GM21717 (cell line): ENCODE data around the gene PPP1R12A.
"Not testable (repeated sequence)": the region's sequence is repeated elsewhere in the genome, so short reads cannot be mapped to it uniquely, and the experiment has no call there.

Experiments
- ATAC-seq: cut with Tn5 transposase; IDR thresholded peaks from one replicate; pipeline ENCODE4 v1.9.1; 2021; ENCODE audit warnings: mild to moderate bottlenecking, moderate library complexity; ENCODE audit not compliant: unreplicated experiment

Gene PPP1R12A

DNA sequence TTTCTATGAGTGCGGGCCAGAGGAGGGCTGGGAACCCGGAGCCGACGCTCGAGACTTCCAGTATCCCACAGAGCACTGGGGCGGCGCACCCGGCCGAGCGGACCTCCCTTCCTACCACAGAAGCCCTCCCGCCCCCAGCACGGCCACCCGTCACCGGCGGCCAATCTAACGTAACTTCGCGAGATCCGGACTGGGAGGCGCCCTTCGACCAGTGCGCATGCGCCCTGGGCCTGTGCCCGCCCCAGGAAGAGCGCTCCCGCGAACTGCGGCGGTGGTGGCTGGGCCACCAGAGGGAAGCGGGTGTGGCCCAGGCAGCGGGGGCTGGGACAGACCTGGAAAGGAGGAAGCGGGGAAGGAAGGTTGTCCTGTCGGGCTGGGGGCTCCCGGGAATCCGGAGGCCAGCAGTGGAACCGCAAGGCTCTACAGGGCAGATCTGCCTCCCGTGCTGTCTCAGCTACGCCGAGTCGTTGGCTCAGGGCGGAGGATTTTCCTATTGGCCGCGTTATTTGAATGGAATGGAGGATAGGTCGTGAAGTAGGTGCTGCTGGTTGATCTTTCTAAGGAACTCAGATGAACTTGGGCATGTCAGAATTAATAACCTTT lies at the start of gene PPP1R12A:
Gene PPP1R12A, minus strand, starts transcription at position 77 of the 603 bp plus-strand sequence. CDS start 166 bp downstream, outside the sequence.
- peak; percentile 92 for ATAC-seq

GRCh38 chr12:79983986-79984620 lies 49.2 kb upstream of the PPP1R12A start:
- ATAC-seq = no peak

DNA sequence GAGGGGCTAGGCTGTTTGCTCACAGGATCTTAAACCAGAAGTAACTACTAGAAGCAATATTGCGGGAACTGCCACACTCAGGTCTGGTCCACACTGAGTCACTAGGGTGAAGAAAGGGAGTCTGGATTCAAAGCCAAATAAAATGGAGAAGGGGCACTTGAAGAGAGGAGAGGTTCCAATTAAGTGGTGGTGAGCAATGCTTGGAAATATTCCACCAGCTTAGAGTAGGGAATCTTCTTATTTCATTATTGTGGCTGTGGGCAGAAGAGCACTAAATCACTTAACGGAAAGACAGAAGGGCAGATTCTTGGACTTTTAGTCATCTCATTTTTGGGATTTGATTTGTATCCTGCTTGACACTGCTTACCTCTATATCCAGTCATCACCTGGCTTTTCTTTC lies 48.6 kb upstream of the PPP1R12A start:
- no peak for ATAC-seq

DNA sequence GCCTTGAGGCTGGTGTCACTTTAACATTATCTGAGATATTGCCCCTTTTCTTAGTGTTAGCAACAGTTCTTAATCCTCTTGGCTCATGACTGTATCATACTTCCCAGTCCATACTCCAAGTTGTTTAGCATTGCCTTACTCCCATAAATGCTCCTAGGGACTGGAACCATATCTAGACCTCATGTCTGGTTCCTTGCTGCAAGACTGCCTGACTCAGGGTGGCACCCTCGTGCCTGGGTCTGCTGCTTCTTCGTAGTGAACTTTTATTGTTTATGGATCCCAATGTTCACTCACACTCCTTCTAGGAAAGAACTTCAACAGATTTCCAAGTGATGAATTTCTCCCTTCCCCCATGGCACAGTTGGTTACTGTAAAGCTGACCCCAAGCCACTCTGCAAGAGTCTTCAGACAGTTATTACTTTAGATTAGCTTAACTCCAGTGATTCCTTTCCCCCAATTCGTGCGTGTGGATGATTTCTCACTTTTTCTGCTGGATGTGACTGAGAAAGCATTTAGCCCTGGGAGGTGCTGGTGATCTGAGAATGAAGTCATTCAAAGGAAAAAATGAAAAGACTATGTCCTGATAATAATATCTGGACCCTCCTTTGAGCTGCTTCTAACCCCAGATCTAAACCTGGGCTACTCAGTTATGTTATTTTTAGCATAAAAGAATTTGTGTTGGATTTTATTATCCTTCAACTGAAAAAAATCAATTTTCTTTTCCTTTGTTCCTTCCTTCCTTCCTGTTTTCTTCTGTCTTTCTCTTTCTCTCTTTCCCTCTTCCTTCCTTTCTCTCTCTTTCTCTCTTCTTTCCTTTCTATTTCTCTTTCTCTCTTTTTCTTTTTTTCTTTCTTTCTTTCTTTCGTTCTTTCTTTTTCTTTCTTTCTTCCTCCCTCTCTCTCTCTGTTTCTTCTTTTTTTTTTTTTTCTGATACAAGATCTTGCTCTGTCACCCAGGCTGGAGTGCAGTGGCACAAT lies 47.5 kb upstream of the PPP1R12A start:
- no peak for ATAC-seq

DNA sequence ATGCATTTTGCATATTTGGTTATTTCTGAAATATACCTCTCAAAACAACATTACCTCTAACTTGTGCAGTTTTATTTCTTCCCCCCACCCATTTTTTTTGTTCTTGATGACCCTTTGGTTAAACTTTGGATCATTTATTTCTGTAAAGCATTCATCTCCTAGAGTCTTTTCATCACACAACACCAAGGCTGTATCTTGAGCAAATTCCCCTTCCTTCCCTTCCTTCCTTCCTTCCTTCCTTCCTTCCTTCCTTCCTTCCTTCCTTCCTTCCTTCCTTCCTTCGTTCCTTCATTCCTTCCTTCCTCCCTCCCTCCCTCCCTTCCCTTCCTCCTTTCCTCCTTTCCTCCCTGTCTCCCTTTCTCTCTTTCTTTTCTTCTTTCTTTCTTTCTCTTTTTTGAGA lies 43.8 kb upstream of the PPP1R12A start:
- ATAC-seq = no peak

DNA sequence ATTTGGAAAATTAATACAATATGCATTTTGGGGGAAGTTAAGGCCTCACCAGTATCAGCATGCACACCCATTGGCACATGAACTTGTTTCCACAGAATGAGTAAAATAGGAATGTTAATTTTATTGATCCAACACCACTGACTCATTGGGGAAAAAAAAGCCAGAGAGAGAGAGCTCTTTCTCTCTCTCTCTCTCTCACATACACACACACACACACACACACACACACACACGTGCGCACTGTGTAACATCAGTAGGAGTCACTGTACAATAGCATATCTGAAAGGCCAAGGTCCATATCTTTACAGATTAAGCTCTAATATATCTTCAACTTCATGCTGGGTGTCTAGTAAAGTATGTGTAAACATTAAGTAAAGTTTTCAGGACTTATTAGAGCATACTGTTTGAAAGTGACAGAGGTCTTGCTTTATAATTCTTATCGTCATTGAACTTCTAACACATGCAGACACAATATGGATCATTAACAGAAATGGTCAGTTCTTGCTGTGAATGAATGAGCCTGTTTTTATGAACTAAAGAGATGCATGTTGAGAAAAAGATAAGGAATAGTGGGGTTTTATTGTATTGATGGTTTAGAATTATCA lies 43.1 kb upstream of the PPP1R12A start:
- ATAC-seq = not testable (repeated sequence)

- no peak for ATAC-seq
Observed at GRCh38 chr12:79975143-79975542, 40.2 kb upstream of the PPP1R12A start.

DNA sequence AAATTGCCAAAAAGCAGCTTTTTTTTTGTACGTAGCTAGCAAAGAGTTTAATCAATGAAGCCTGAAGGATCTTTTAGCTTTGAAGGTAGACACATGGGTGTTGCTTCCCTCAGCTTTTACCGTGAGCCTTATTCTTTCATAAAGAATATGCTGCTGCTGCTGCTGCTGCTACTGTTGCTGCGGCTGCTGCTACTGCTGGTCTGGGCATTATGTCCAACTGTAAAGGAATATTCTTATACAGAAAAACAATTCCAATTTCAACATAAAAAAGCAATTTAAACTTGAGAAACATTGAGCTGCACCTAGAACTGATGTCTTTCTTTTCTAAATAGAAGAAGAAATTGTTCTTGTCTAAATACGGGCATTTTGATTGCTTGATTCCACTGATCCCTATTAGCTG lies 38.9 kb upstream of the PPP1R12A start:
- ATAC-seq = no peak

- ATAC-seq = no peak
Observed at GRCh38 chr12:79964100-79964627, 29.3 kb upstream of the PPP1R12A start.

DNA sequence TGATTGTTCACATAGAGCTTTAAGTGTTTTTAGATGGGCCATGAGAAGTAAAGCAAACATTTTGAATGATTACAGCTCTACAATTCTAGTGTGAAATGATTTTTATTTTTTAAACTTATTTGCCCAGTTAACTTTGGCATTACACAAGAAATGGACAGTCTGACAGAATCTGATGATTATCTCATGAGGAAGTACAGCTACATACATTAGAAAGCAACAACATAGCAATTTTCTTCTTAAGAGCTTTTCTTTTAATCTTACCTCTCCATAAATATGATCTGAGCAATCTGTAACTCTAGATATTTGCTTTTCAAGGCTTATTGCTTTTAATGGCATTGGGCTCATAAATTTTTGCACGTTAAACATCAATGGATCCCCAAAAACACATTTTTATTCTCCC lies 26.5 kb upstream of the PPP1R12A start:
- no peak for ATAC-seq

GRCh38 chr12:79959484-79959883 lies 24.6 kb upstream of the PPP1R12A start:
- ATAC-seq = no peak

DNA sequence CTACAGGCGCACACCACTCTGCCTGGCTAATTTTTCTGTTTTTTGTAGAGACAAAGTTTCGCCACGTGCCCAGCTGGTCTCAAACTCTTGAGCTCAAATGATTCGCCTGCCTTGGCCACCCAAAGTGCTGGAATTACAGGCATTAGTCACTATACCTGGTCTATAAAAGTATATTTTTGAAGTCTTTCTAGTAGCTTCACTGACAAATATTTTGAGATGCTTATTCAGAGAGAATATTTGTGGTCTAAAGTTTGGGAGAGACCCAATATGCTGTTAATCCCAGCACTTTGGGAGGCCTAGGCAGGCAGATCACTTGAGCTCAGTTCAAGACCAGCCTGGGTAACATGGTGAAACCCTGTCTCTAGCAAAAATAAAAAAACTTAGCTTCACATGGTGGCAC lies 22.0 kb upstream of the PPP1R12A start:
- no peak for ATAC-seq

DNA sequence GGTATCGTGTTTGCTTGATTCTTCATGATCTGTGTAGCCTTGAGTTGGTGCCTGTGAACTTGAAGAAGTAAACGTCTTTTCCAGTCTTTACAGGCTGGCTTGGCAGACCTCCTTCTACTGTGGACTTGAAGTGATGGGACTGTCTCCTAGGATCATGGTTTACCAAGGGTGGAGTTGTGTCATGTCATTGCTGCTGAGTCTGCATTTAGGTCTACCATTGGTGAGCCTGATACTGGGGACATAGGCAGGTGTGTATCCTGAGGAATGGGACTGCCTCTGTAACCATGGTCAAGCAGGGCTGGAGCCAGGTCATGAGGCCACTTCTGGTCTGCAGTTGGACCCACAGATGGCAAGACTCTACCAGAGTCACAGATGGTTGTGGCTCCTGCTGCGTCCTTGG lies 20.7 kb upstream of the PPP1R12A start:
- ATAC-seq = no peak

DNA sequence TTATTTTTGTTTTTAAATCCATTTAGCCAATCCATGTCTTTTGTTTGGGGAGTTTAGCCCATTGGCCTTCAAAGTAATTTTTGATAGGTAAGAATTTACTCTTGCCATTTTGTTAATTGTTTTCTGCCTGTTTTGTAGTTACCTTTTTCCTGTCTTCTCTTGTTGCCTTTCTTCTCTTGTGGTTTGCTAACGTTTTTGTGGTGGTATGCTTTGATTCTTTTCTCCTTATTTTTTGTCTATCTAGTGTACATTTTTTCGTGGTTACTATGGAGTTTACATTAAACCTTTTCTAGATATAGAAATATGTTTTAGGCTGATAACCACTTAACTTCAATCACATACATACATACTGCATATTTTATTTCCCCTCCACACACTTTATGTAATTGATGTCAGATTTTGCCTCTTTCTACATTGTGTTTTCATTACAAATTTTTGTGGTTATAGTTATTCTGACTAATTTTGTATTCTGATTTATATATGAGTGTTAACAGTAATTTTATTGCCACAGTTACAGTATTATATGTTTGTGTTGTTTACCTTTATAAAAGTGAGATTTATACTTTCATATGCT lies 19.2 kb upstream of the PPP1R12A start:
- no peak for ATAC-seq

GRCh38 chr12:79949098-79949497 lies 14.2 kb upstream of the PPP1R12A start:
- ATAC-seq = no peak

- no peak for ATAC-seq
Observed at GRCh38 chr12:79945433-79945832, 10.5 kb upstream of the PPP1R12A start.

DNA sequence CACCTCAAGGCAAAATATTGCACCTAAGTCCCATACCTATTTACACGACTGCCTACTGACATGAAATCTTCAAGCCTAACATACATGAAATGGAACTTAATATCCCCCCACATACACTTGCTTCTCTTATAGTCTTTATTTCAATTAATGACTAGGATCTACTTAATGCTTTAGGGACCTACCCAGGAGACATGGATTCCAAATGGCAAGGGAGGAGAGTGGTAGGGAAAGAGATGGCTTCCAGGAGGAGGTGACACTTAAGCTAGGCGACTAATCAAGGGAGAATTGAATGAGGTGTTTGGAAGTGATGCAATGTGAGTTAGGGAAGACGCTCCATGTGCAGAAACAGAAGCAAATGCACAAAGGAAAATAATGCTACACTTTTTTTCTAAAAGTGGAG lies 9.7 kb upstream of the PPP1R12A start:
- ATAC-seq = no peak

DNA sequence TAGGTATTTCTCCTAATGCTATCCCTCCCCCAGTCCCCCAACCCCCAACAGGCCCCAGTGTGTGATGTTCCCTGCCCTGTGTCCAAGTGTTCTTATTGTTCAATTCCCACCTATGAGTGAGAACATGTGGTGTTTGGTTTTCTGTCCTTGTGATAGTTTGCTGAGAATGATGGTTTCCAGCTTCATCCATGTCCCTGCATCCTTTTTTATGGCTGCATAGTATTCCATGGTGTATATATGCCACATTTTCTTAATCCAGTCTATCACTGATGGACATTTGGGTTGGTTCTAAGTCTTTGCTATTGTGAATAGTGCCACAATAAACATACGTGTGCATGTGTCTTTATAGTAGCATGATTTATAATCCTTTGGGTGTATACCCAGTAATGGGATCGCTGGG lies 7.9 kb upstream of the PPP1R12A start:
- ATAC-seq = not testable (repeated sequence)

GRCh38 chr12:79939728-79940310 lies 4.9 kb upstream of the PPP1R12A start:
- ATAC-seq = no peak

- no peak for ATAC-seq
Observed at GRCh38 chr12:79938843-79939242, 3.9 kb upstream of the PPP1R12A start.
